ENCODE results near the gene PTPRN2. TPM values are rescaled to one million over a fixed set of nuclear protein-coding genes. Genes with fewer than 3 reads are reported as not detected.

PTPRN2 gene
- total RNA-seq, 1 donor from 2014 or later, result 2.4 TPM

DNA sequence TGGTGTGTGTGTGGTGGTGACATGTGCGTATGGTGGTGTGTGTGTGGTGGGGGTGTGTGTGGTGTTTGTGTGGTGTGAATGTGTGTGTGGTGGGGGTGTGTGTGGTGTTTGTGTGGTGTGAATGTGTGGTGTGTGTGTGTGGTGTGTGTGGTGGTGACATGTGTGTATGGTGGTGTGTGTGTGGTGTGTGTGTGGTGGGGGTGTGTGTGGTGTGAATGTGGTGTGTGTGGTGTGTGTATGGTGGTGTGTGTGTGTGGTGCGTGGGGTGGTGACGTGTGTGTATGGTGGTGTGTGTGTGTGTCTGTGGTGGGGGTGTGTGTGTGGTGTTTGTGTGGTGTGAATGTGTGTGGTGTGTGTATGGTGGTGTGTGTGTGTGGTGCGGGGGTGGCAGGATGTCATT is 797.7 kb downstream of the PTPRN2 start:
- Histone ChIP-seq H3K36me3 (ENCODE audit: control insufficient read depth, insufficient read depth, low read length) (no peaks in the 10 kb centered on the region), H3K27me3 (ENCODE audit: control insufficient read depth, insufficient read depth, low read length) (no peaks in the 10 kb centered on the region), H3K4me3 (ENCODE audit: low read depth, low read length) (no peak overlapping the region)
- no peak for DNase-seq (ENCODE audit: low read depth)
- TF ChIP-seq, protein P1, sequence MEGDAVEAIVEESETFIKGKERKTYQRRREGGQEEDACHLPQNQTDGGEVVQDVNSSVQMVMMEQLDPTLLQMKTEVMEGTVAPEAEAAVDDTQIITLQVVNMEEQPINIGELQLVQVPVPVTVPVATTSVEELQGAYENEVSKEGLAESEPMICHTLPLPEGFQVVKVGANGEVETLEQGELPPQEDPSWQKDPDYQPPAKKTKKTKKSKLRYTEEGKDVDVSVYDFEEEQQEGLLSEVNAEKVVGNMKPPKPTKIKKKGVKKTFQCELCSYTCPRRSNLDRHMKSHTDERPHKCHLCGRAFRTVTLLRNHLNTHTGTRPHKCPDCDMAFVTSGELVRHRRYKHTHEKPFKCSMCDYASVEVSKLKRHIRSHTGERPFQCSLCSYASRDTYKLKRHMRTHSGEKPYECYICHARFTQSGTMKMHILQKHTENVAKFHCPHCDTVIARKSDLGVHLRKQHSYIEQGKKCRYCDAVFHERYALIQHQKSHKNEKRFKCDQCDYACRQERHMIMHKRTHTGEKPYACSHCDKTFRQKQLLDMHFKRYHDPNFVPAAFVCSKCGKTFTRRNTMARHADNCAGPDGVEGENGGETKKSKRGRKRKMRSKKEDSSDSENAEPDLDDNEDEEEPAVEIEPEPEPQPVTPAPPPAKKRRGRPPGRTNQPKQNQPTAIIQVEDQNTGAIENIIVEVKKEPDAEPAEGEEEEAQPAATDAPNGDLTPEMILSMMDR (IDR thresholded peaks at IDR 0.05; ENCODE audit: insufficient read depth, low read length, poor library complexity, severe bottlenecking), result no peak

GRCh38 chr7:157789094-157789493 is 798.5 kb downstream of the PTPRN2 start:
- Histone ChIP-seq H3K36me3 (ENCODE audit: control insufficient read depth, insufficient read depth, low read length) (no peaks in the 10 kb centered on the region), H3K27me3 (ENCODE audit: control insufficient read depth, insufficient read depth, low read length) (no peaks in the 10 kb centered on the region), H3K4me3 (ENCODE audit: low read depth, low read length) (no peak overlapping the region)
- no peak for DNase-seq (ENCODE audit: low read depth)
- TF ChIP-seq, protein P1 (IDR thresholded peaks at IDR 0.05; ENCODE audit: insufficient read depth, low read length, poor library complexity, severe bottlenecking), result no peak

GRCh38 chr7:157788573-157788972 is 799.0 kb downstream of the PTPRN2 start:
- Histone ChIP-seq H3K4me3 (ENCODE audit: low read depth, low read length) (no peak overlapping the region), H3K36me3 (ENCODE audit: control insufficient read depth, insufficient read depth, low read length) (no peaks in the 10 kb centered on the region), H3K27me3 (ENCODE audit: control insufficient read depth, insufficient read depth, low read length) (no peaks in the 10 kb centered on the region)
- DNase-seq (ENCODE audit: low read depth), result no peak
- TF ChIP-seq, protein P1 (IDR thresholded peaks at IDR 0.05; ENCODE audit: insufficient read depth, low read length, poor library complexity, severe bottlenecking), result no peak

- no peaks in the 10 kb centered on the region for H3K36me3 ChIP-seq (ENCODE audit: control insufficient read depth, insufficient read depth, low read length)
- no peaks in the 10 kb centered on the region for H3K27me3 ChIP-seq (ENCODE audit: control insufficient read depth, insufficient read depth, low read length)
- TF ChIP-seq, protein P1 (IDR thresholded peaks at IDR 0.05; ENCODE audit: insufficient read depth, low read length, poor library complexity, severe bottlenecking), result no peak
- no peak overlapping the region for H3K4me3 ChIP-seq (ENCODE audit: low read depth, low read length)
- DNase-seq (ENCODE audit: low read depth), result no peak
Measured at GRCh38 chr7:157787275-157787701, 800.3 kb downstream of the PTPRN2 start.

DNA sequence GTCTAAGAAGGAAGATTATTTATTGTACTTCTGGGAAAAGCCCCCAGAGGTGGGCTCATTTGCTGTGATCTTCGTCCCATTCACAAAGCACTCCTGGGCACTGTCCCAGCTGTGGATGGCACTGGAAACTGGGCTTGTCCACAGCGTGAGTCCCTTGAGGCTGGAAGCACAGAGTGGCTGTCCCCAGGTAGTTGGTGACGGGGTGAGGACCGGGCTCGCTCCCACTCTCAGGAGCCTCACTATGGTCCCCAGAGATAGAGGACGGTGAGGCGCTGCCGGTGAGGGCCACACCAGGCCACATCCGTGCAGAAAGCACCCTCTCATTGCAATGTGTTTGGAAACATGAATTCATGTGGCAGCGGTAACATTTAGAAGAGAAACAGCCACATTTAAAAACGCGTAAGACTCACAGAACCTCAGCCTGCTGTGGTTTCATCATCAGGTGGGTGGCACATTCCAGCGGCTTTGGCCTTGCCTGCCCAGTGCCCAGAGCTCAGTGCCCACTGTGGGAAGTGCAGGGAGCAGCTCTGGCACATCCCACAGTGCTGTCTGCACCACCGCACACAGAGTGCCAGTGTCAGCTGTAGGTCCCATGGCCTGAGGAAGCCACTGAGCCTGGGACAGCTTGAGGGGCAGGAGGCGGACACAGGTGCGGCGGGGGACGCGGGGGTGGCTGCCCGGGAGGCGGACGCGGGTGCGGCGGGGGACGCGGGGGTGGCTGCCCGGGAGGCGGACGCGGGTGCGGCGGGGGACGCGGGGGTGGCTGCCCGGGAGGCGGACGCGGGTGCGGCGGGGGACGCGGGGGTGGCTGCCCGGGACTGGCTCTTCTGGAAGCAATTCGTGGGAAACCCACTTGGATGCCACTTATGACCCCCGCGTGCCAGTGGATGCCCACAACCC is 801.0 kb downstream of the PTPRN2 start:
- Histone ChIP-seq H3K36me3 (ENCODE audit: control insufficient read depth, insufficient read depth, low read length) (no peaks in the 10 kb centered on the region), H3K27me3 (ENCODE audit: control insufficient read depth, insufficient read depth, low read length) (no peaks in the 10 kb centered on the region), H3K4me3 (ENCODE audit: low read depth, low read length) (no peak overlapping the region)
- TF ChIP-seq, protein P1 (IDR thresholded peaks at IDR 0.05; ENCODE audit: insufficient read depth, low read length, poor library complexity, severe bottlenecking), result no peak
- no peak for DNase-seq (ENCODE audit: low read depth)

Data from kidney epithelial cell (primary cell).